Measurements from ENCODE around the gene POLR2F. TPM values are rescaled to one million over a fixed set of nuclear protein-coding genes. Genes with fewer than 3 reads are reported as not detected.

Gene POLR2F
- total and polyA plus RNA-seq, 4 donors: 21.4 to 152 (median 56.3) TPM

- TF ChIP-seq ZBTB33 (IDR thresholded peaks at IDR 0.05) (no peak), FOXA2 (IDR thresholded peaks at IDR 0.05) (no peak), TAF1 (conservative IDR thresholded peaks at IDR 0.05) (no peak), FOXA1 (IDR thresholded peaks at IDR 0.05) (no peak), YY1 (IDR thresholded peaks at IDR 0.05) (no peak), NR2F2 (IDR thresholded peaks at IDR 0.05) (no peak), GABPA (IDR thresholded peaks at IDR 0.05 in 1 of 2, conservative IDR thresholded peaks at IDR 0.05 in 1 of 2) (no peak), SP1 (IDR thresholded peaks at IDR 0.05) (no peak), RXRA (IDR thresholded peaks at IDR 0.05) (no peak), EGR1 (IDR thresholded peaks at IDR 0.05; ENCODE audit: low read depth in 2 of 2) (no peak)
Observed at GRCh38 chr22:37906364-37907008, 47.0 kb upstream of the POLR2F start (continued).

DNA sequence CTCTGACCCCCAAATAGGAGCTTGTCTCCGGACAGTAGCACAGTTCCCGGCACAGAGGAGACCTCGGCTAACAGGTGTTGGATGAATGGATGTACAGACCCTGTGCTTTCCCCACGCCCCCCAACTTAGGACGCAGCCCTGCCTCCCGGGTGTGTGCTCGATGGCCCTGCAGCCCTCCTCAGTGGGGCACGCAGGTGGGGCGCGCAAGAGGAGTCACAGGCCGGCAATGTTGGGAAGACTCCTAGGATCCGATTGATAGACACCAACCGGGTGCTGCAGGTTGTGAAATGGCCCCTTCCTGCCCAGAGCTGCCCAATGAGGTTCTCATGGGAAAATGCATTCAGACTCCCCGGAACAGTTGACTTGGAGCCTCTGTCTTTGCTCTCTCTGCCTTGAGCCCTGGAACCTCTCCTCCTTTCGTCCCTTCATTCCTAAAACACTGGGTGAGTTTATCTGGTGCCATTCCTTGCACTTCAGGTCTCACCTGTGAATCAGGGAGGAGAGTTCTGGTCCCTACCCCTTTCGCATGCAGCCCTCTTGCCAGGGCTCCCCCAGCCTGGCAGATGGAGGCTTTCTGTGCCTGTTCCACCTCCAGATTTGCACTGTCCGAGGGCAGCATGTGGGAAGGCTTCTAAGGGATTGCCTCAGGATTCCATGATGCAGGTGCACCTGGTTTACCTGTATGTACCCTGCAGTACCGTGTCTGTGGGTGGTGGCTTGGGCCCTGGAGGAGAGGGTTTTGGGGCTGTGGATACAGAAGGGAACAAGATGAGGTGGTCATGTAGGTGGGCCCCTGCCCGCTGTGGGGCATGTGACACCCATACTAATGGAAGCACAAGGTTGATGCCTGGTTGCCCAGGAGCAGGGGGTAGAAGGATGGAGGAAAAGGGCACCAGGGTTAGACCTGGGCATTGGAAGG lies 46.2 kb upstream of the POLR2F start:
- Histone ChIP-seq H3K9ac (ENCODE audit: low read depth in 1 of 2, low read length in 2 of 2) (no peak overlapping the region), H3K27ac (ENCODE audit: low read depth in 1 of 2, low read length in 2 of 2) (peak overlapping the region; percentile 2 to 38), H3K36me3 (ENCODE audit: control insufficient read depth in 4 of 4, insufficient read depth in 3 of 4, low read depth in 1 of 4, low read length in 3 of 4) (peaks cover 0 to 1% (median 0%) of the 10 kb centered on the region in 4 donors), H3K4me3 (ENCODE audit: low read depth in 1 of 3, low read length in 3 of 3) (peak overlapping the region; percentile 41 to 89 (median 50)), H3K4me1 (ENCODE audit: control insufficient read depth in 4 of 4, insufficient read depth in 4 of 4, low read length in 3 of 4) (peaks cover 0 to 20% (median 6%) of the 10 kb centered on the region in 4 donors), H3K9me3 (ENCODE audit: control insufficient read depth in 4 of 4, low read length in 3 of 4) (no peaks in the 10 kb centered on the region), H3K27me3 (ENCODE audit: control insufficient read depth in 4 of 4, insufficient read depth in 4 of 4, low read length in 3 of 4) (no peaks in the 10 kb centered on the region)
- DNase-seq (ENCODE audit: low spot score): no peak
- 68% methylated on average over 19 of the region's 19 CpGs for WGBS
- TF ChIP-seq FOXA2 (IDR thresholded peaks at IDR 0.05): no peak

DNA sequence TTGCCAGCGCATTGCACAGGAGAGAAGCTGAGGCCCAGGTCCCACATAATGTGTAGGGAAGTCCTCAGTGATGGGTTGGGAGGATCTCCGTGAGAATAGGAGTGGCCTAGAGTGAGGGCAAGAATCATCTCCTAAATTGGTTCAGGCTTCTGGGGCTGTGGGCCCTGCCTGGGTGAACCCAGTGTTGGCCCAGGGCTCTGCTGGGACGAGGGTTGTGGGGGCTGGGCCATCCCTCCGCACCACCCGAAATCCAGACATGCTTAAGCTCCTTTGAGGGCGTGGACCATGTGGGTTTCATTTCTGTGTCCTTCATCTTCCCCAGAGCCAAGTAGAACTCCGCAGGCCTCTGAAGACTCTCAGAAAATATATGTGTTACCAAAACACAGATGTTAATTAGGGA lies 43.7 kb upstream of the POLR2F start:
- H3K9ac ChIP-seq (ENCODE audit: low read depth in 1 of 2, low read length in 2 of 2): no peak overlapping the region
- no peaks in the 10 kb centered on the region for H3K27me3 ChIP-seq (ENCODE audit: control insufficient read depth in 4 of 4, insufficient read depth in 4 of 4, low read length in 3 of 4)
- peaks cover 0 to 6% (median 1%) of the 10 kb centered on the region in 4 donors for H3K36me3 ChIP-seq (ENCODE audit: control insufficient read depth in 4 of 4, insufficient read depth in 3 of 4, low read depth in 1 of 4, low read length in 3 of 4)
- H3K27ac ChIP-seq (ENCODE audit: low read depth in 1 of 2, low read length in 2 of 2): no peak overlapping the region
- H3K4me1 ChIP-seq (ENCODE audit: control insufficient read depth in 4 of 4, insufficient read depth in 4 of 4, low read length in 3 of 4): peaks cover 0 to 17% (median 6%) of the 10 kb centered on the region in 4 donors
- 94% methylated on average over 7 of the region's 7 CpGs for WGBS
- DNase-seq (ENCODE audit: low spot score): no peak
- TF ChIP-seq SP1 (IDR thresholded peaks at IDR 0.05) (no peak), GABPA (IDR thresholded peaks at IDR 0.05 in 1 of 2, conservative IDR thresholded peaks at IDR 0.05 in 1 of 2) (no peak), HNF4A (conservative IDR thresholded peaks at IDR 0.05) (no peak), FOXA2 (IDR thresholded peaks at IDR 0.05) (no peak), HNF4G (IDR thresholded peaks at IDR 0.05) (no peak), NR2F2 (IDR thresholded peaks at IDR 0.05) (no peak)
- TF ChIP-seq, protein P1, sequence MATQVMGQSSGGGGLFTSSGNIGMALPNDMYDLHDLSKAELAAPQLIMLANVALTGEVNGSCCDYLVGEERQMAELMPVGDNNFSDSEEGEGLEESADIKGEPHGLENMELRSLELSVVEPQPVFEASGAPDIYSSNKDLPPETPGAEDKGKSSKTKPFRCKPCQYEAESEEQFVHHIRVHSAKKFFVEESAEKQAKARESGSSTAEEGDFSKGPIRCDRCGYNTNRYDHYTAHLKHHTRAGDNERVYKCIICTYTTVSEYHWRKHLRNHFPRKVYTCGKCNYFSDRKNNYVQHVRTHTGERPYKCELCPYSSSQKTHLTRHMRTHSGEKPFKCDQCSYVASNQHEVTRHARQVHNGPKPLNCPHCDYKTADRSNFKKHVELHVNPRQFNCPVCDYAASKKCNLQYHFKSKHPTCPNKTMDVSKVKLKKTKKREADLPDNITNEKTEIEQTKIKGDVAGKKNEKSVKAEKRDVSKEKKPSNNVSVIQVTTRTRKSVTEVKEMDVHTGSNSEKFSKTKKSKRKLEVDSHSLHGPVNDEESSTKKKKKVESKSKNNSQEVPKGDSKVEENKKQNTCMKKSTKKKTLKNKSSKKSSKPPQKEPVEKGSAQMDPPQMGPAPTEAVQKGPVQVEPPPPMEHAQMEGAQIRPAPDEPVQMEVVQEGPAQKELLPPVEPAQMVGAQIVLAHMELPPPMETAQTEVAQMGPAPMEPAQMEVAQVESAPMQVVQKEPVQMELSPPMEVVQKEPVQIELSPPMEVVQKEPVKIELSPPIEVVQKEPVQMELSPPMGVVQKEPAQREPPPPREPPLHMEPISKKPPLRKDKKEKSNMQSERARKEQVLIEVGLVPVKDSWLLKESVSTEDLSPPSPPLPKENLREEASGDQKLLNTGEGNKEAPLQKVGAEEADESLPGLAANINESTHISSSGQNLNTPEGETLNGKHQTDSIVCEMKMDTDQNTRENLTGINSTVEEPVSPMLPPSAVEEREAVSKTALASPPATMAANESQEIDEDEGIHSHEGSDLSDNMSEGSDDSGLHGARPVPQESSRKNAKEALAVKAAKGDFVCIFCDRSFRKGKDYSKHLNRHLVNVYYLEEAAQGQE (IDR thresholded peaks at IDR 0.05): no peak
- TF ChIP-seq, protein P2, sequence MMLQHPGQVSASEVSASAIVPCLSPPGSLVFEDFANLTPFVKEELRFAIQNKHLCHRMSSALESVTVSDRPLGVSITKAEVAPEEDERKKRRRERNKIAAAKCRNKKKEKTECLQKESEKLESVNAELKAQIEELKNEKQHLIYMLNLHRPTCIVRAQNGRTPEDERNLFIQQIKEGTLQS (IDR thresholded peaks at IDR 0.05): no peak
- TF ChIP-seq, protein P3, sequence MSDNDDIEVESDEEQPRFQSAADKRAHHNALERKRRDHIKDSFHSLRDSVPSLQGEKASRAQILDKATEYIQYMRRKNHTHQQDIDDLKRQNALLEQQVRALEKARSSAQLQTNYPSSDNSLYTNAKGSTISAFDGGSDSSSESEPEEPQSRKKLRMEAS (IDR thresholded peaks at IDR 0.05): no peak
- H3K4me3 ChIP-seq (ENCODE audit: low read depth in 1 of 3, low read length in 3 of 3): no peak overlapping the region
- no peaks in the 10 kb centered on the region for H3K9me3 ChIP-seq (ENCODE audit: control insufficient read depth in 4 of 4, low read length in 3 of 4)
